Heart left ventricle (tissue), 16 donors: ENCODE data around the gene MLLT3. TPM values are rescaled to one million over a fixed set of nuclear protein-coding genes. Genes with fewer than 3 reads are reported as not detected.

Experiments used
- ATAC-seq, 4 donors: fragments of 200-7000 bp; cut with Tn5 transposase; one replicate each; pipeline ENCODE4 v1.9.1; 2020 to 2022; ENCODE audit warnings: moderate library complexity in 4 of 4, mild to moderate bottlenecking in 3 of 4, moderate number of reproducible peaks in 1 of 4
- DNase-seq, 5 donors: peaks; one replicate each; pipeline ENCODE4 v3.0.0-alpha.2; 2020
- H3K27ac ChIP-seq, 12 donors: fragments of 200-600 bp; sonication (generic) in 4 of 12; one replicate each; pipeline versions ENCODE4 v1.5.0 to v1.8.0; 2016 to 2022; ENCODE audit warnings: mild to moderate bottlenecking in 2 of 12
- H3K27me3 ChIP-seq, 9 donors: fragments of 200-600 bp; sonication (generic) in 2 of 9; one replicate each; pipeline versions ENCODE4 v1.5.1 to v1.8.0; 2016 to 2022; ENCODE audit warnings: mild to moderate bottlenecking in 3 of 9
- H3K36me3 ChIP-seq, 9 donors: fragments of 200-600 bp; sonication (generic) in 2 of 9; one replicate each; pipeline versions ENCODE4 v1.5.0 to v1.8.0; 2018 to 2022; ENCODE audit warnings: mild to moderate bottlenecking in 2 of 9
- H3K4me1 ChIP-seq, 12 donors: fragments of 200-600 bp; sonication (generic) in 4 of 12; one replicate each; pipeline versions ENCODE4 v1.5.0 to v1.8.0; 2016 to 2022; ENCODE audit warnings: mild to moderate bottlenecking in 3 of 12
- H3K4me3 ChIP-seq, 12 donors: fragments of 200-600 bp; sonication (generic) in 4 of 12; one replicate each; pipeline versions ENCODE4 v1.5.0 to v1.8.0; 2017 to 2022; ENCODE audit warnings: mild to moderate bottlenecking in 9 of 12, moderate library complexity in 4 of 12
- H3K9me3 ChIP-seq, 12 donors: fragments of 200-600 bp; sonication (generic) in 4 of 12; one replicate each; pipeline versions ENCODE4 v1.5.0 to v1.8.0; 2016 to 2022; ENCODE audit warnings: mild to moderate bottlenecking in 1 of 12
- CTCF ChIP-seq, 12 donors: fragments of 200-600 bp; sonication (generic) in 4 of 12; IDR thresholded peaks; one replicate each; pipeline versions ENCODE4 v1.5.0 to v1.8.0; 2018 to 2022; ENCODE audit warnings: antibody characterized with exemption in 12 of 12, mild to moderate bottlenecking in 5 of 12
- POLR2A ChIP-seq, 2 donors: fragments of 450-650 bp; IDR thresholded peaks; one replicate each; pipeline ENCODE4 v1.6.1; 2017; ENCODE audit warnings: antibody characterized with exemption in 2 of 2, mild to moderate bottlenecking in 2 of 2, moderate library complexity in 2 of 2
- WGBS, 4 donors: extraction: QIAGEN DNeasy Blood & Tissue Kit in 2 of 4; methylation state at CpG; one replicate each; pipeline versions ENCODE4 v1.1.5 to v1.1.7; 2013 to 2018; 5-methylcytosine and 5-hydroxymethylcytosine counted together
- intact Hi-C, 10 donors: fragments of 100-400 bp; cut with DNase I; formaldehyde crosslinking; loops; one replicate each; pipeline versions ENCODE4 v1.11.1 to v1.14.2; 2022
- polyA plus RNA-seq, 2 donors: library from polyadenylated mRNA; stranded (reverse); fragments of 200-250 nt; gene quantifications; one replicate each; pipeline ENCODE4 v1.2.3, GENCODE V29; 2013
- total RNA-seq, 9 donors: library from RNA; depleted of rRNA in 2 of 9; stranded (reverse); fragments of >200 nt in 2 of 9; fragmentation: NEBNext Ultra II Directional in 3 of 9; extraction: Animal tissue kit (Norgen Biotek cat#: 25700) in 3 of 9; gene quantifications; one replicate each; pipeline versions ENCODE4 v1.1.0 to v1.2.4, GENCODE V29; 2016 to 2023
- donor health status: ischemic (EF 13 %, LVEDD 7.1; RV severe dilation, severe dysfunction).
- donor health status: healthy with polysubstance abuse.
- donor health status: DM: no; HTN: yes; CAD: no.
- donor health status: DM: no; HTN: no; CAD: no.
- donor health status: ischemic (EF 25% LVEDD 6.9; RV normal size, moderate dysfunction).
- donor health status: ischemic (EF 25% LVEDD 5.7; RV mildly dilated, moderate dysfunction).
- donor health status: healthy.
- donor health status: DM: yes; HTN: yes; CAD: no.
- donor health status: ischemic (EF 35%, LVEDD 5.7; RV mildly dilated, moderate dysfunction).
- donor health status: nonischemic (EF 11% LVEDD 7.7; RV severe dilation, severe dysfunction).
- donor health status: DM: yes; HTN: yes; CAD: no.
- donor health status: PGD.
- donor health status: ischemic (EF 29% LVEDD 5.4; RV normal size, mild dysfunction).
- donor health status: nonischemic (EF 23%, LVEDD 6.1; RV moderate dilation, normal function).

The MLLT3 gene
- total and polyA plus RNA-seq, 11 donors = 7.5 to 21.0 (median 15.3) TPM

- WGBS, 4 donors = 15 to 21% (median 17%) methylated on average over 2 of the region's 2 CpGs
- H3K4me3 ChIP-seq = no peak overlapping the region
- no peaks in the 10 kb centered on the region for H3K36me3 ChIP-seq
- peak overlapping the region in 3 of 12 donors; percentile 11 to 50 (median 11) for H3K27ac ChIP-seq
- TF ChIP-seq POLR2A (IDR thresholded peaks at IDR 0.05) (no peak), CTCF (IDR thresholded peaks at IDR 0.05) (no peak)
- H3K4me1 ChIP-seq = peaks cover 0 to 72% (median 38%) of the 10 kb centered on the region in 12 donors
- DNase-seq = no peak
- H3K27me3 ChIP-seq = no peaks in the 10 kb centered on the region
- intact Hi-C loops = loop anchor here in 2 of 10 donors (5.0 to 10.0 kb wide), 2 partner anchors 112 to 145 kb away; partner anchors contain the start of gene MLLT3 (in 1 of the 2)
- peak; percentile 65 to 86 (median 78) for ATAC-seq
- no peaks in the 10 kb centered on the region for H3K9me3 ChIP-seq
These were observed 145.3 kb downstream of the MLLT3 start for GRCh38 chr9:20476912-20477521.

DNA sequence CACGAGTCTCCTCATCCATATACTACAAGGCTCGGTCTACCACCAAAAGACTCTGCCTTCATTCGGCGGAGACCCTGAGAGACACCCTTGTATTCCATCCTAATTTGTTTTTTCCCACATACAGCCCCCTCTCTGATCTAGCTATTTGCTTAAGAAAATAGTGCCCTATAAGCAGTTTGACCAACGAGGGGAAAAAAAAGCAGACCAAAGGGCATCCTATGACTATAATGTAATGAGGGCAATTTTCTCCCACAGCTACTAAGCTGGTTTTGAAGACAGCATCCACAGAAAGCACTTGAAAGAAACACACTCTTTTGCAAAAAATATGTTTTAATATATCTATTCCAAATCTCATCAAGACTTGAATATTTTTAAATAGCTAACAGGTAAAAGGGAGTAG is 147.8 kb downstream of the MLLT3 start:
- H3K9me3 ChIP-seq = no peaks in the 10 kb centered on the region
- DNase-seq = no peak
- WGBS, 4 donors = 93 to 96% (median 96%) methylated on average over 5 of the region's 5 CpGs
- TF ChIP-seq POLR2A (IDR thresholded peaks at IDR 0.05) (no peak), CTCF (IDR thresholded peaks at IDR 0.05) (no peak)
- no peak overlapping the region for H3K27ac ChIP-seq
- H3K4me3 ChIP-seq = no peak overlapping the region
- H3K36me3 ChIP-seq = no peaks in the 10 kb centered on the region
- peaks cover 0 to 69% (median 38%) of the 10 kb centered on the region in 12 donors for H3K4me1 ChIP-seq
- intact Hi-C loops = loop anchor here in 2 of 10 donors (5.0 to 10.0 kb wide), 2 partner anchors 110 to 148 kb away; partner anchors contain the start of gene MLLT3 (in 1 of the 2)
- no peaks in the 10 kb centered on the region for H3K27me3 ChIP-seq
- ATAC-seq = no peak

GRCh38 chr9:20473515-20474013 is 148.7 kb downstream of the MLLT3 start:
- no peaks in the 10 kb centered on the region for H3K36me3 ChIP-seq
- DNase-seq (no peak), ATAC-seq (no peak)
- no peaks in the 10 kb centered on the region for H3K27me3 ChIP-seq
- H3K4me1 ChIP-seq = peaks cover 0 to 60% (median 36%) of the 10 kb centered on the region in 12 donors
- TF ChIP-seq POLR2A (IDR thresholded peaks at IDR 0.05) = no peak
- TF ChIP-seq CTCF (IDR thresholded peaks at IDR 0.05) = no peak
- H3K27ac ChIP-seq = no peak overlapping the region
- H3K9me3 ChIP-seq = no peaks in the 10 kb centered on the region
- H3K4me3 ChIP-seq = no peak overlapping the region
- intact Hi-C loops = loop anchor here in 2 of 10 donors (5.0 to 10.0 kb wide), 2 partner anchors 109 to 149 kb away; partner anchors contain the start of gene MLLT3 (in 1 of the 2)

GRCh38 chr9:20472342-20473045 is 149.8 kb downstream of the MLLT3 start:
- ATAC-seq (no peak), DNase-seq (no peak)
- Histone ChIP-seq H3K36me3 (no peaks in the 10 kb centered on the region), H3K4me1 (peaks cover 0 to 49% (median 26%) of the 10 kb centered on the region in 12 donors), H3K4me3 (peak overlapping the region in 1 of 12 donors; percentile 1), H3K27ac (no peak overlapping the region), H3K27me3 (no peaks in the 10 kb centered on the region), H3K9me3 (no peaks in the 10 kb centered on the region)
- intact Hi-C loops = loop anchor here in 2 of 10 donors (5.0 to 10.0 kb wide), 2 partner anchors 108 to 150 kb away; partner anchors contain the start of gene MLLT3 (in 1 of the 2)
- TF ChIP-seq CTCF (IDR thresholded peaks at IDR 0.05) (no peak), POLR2A (IDR thresholded peaks at IDR 0.05) (no peak)
- 93 to 98% (median 97%) methylated on average over 2 of the region's 2 CpGs for WGBS, 4 donors
